Liver (tissue), 9 donors: Measurements from ENCODE around the gene EDNRA. TPM values are rescaled to one million over a fixed set of nuclear protein-coding genes. Genes with fewer than 3 reads are reported as not detected.

Experiments
- DNase-seq: peaks from one replicate; pipeline ENCODE4 v3.0.0-alpha.2; 2017; ENCODE audit warnings: low spot score
- H3K27ac ChIP-seq, 2 donors: one replicate each; pipeline ENCODE4 v1.7.0; 2013; ENCODE audit warnings: inconsistent platforms in 2 of 2, low read length in 2 of 2, control low read depth in 1 of 2, low read depth in 1 of 2, mild to moderate bottlenecking in 1 of 2
- H3K27me3 ChIP-seq, 4 donors: one replicate each; pipeline versions ENCODE4 v1.6.1 to v1.7.0; 2013; ENCODE audit warnings: low read length in 3 of 4, inconsistent platforms in 1 of 4, mild to moderate bottlenecking in 1 of 4, moderate library complexity in 1 of 4; ENCODE audit not compliant: control insufficient read depth in 4 of 4, insufficient read depth in 4 of 4
- H3K36me3 ChIP-seq, 4 donors: one replicate each; pipeline versions ENCODE4 v1.6.1 to v1.7.0; 2013; ENCODE audit warnings: low read length in 3 of 4, mild to moderate bottlenecking in 3 of 4, low read depth in 1 of 4, moderate library complexity in 1 of 4; ENCODE audit not compliant: control insufficient read depth in 4 of 4, insufficient read depth in 3 of 4
- H3K4me1 ChIP-seq, 4 donors: one replicate each; pipeline versions ENCODE4 v1.6.1 to v1.7.0; 2013; ENCODE audit warnings: low read length in 3 of 4, mild to moderate bottlenecking in 3 of 4, moderate library complexity in 1 of 4; ENCODE audit not compliant: control insufficient read depth in 4 of 4, insufficient read depth in 4 of 4
- H3K4me3 ChIP-seq, 3 donors: one replicate each; pipeline versions ENCODE4 v1.6.1 to v1.7.0; 2013; ENCODE audit warnings: low read length in 3 of 3, control low read depth in 1 of 3, low read depth in 1 of 3, mild to moderate bottlenecking in 1 of 3
- H3K9ac ChIP-seq, 2 donors: one replicate each; pipeline ENCODE4 v1.7.0; 2013; ENCODE audit warnings: low read length in 2 of 2, mild to moderate bottlenecking in 2 of 2, moderate library complexity in 2 of 2, control low read depth in 1 of 2, low read depth in 1 of 2
- H3K9me3 ChIP-seq, 4 donors: one replicate each; pipeline versions ENCODE4 v1.6.1 to v1.7.0; 2013; ENCODE audit warnings: low read length in 3 of 4; ENCODE audit not compliant: control insufficient read depth in 4 of 4
- EGR1 ChIP-seq, 2 donors: IDR thresholded peaks; 2 replicates each; pipeline ENCODE4 v1.6.1; 2016 to 2018; ENCODE audit warnings: antibody characterized with exemption in 2 of 2, low read depth in 2 of 2
- FOXA1 ChIP-seq: IDR thresholded peaks from 2 replicates; pipeline ENCODE4 v1.6.1; 2016; ENCODE audit warnings: antibody characterized with exemption
- FOXA2 ChIP-seq: IDR thresholded peaks from 2 replicates; pipeline ENCODE4 v1.6.1; 2016; ENCODE audit warnings: antibody characterized with exemption
- GABPA ChIP-seq, 2 donors: IDR thresholded peaks in 1 of 2; conservative IDR thresholded peaks in 1 of 2; 2 replicates each; pipeline ENCODE4 v1.6.1; 2016; ENCODE audit warnings: antibody characterized with exemption in 2 of 2, mild to moderate bottlenecking in 1 of 2, moderate library complexity in 1 of 2
- HNF4A ChIP-seq, 2 donors: conservative IDR thresholded peaks; 2 replicates each; pipeline ENCODE4 v1.6.1; 2016; ENCODE audit warnings: antibody characterized with exemption in 2 of 2, mild to moderate bottlenecking in 2 of 2
- JUND ChIP-seq, 2 donors: IDR thresholded peaks; 2 replicates each; pipeline ENCODE4 v1.6.1; 2016; ENCODE audit warnings: antibody characterized with exemption in 2 of 2
- NR2F2 ChIP-seq: IDR thresholded peaks from 2 replicates; pipeline ENCODE4 v1.6.1; 2016; ENCODE audit warnings: antibody characterized with exemption
- RAD21 ChIP-seq, 2 donors: IDR thresholded peaks; 2 replicates each; pipeline ENCODE4 v1.6.1; 2016; ENCODE audit warnings: antibody characterized with exemption in 2 of 2, mild to moderate bottlenecking in 2 of 2
- SP1 ChIP-seq: IDR thresholded peaks from 2 replicates; pipeline ENCODE4 v1.6.1; 2018; ENCODE audit warnings: antibody characterized with exemption, mild to moderate bottlenecking
- WGBS: extraction: QIAGEN DNeasy Blood & Tissue Kit; methylation state at CpG from one replicate; pipeline ENCODE4 v1.1.7; 2013; 5-methylcytosine and 5-hydroxymethylcytosine counted together
- polyA plus RNA-seq, 2 donors: library from polyadenylated mRNA; stranded (reverse) in 1 of 2; unstranded in 1 of 2; fragments of 200-250 nt in 1 of 2; fragments of >200 nt in 1 of 2; fragmentation: Nextera tagmentation in 1 of 2; extraction: Ambion mirVana in 1 of 2; gene quantifications; one replicate each; pipeline versions ENCODE4 v1.2.1 to v1.2.3, GENCODE V29; 2013 to 2015
- total RNA-seq, 2 donors: library from RNA; depleted of rRNA; stranded (reverse); fragments of >200 nt; gene quantifications; one replicate each; pipeline ENCODE4 v1.2.3, GENCODE V29; 2014
- TF ChIP-seq, protein P1 (sequence below): IDR thresholded peaks from 2 replicates; pipeline ENCODE4 v1.6.1; 2016; ENCODE audit warnings: antibody characterized with exemption
- TF ChIP-seq, protein P2 (sequence below): IDR thresholded peaks from 2 replicates; pipeline ENCODE4 v1.6.1; 2016; ENCODE audit warnings: antibody characterized with exemption
- TF ChIP-seq, protein P3 (sequence below): fragments of 150-350 bp; IDR thresholded peaks from 2 replicates; pipeline ENCODE4 v1.5.1; 2017; ENCODE audit warnings: improper control_type of control experiment, low read depth, low read length; ENCODE audit not compliant: missing input control
- TF ChIP-seq, protein P4 (sequence below): IDR thresholded peaks from 2 replicates; pipeline ENCODE4 v1.6.1; 2016; ENCODE audit warnings: antibody characterized with exemption
- TF ChIP-seq, protein P5 (sequence below): IDR thresholded peaks from 2 replicates; pipeline ENCODE4 v1.6.1; 2016; ENCODE audit warnings: antibody characterized with exemption, mild to moderate bottlenecking
- donor health status: healthy.
- donor health status: healthy.
- donor health status: healthy.
- donor health status: healthy.
- donor health status: healthy.

Gene EDNRA
- total and polyA plus RNA-seq, 4 donors, result 0.71 to 6.0 (median 1.1) TPM

DNA sequence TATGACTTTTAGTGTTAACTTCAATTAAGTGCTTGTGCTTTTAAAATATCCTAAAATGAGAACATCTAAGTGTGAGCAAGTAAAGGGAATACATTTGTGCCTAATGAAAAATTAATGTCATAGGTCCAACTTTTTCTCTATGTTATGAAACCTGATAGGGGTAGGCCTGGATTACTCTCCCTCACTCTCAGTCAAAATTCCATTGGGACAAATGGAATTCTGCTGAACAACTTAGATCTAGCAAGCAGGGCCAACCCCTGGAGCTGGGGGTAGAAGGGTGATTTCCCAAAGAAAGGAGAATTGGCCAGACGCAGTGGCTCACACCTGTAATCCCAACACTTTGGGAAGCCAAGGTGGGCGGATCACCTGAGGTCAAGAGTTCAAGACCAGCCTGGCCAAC is 67.4 kb downstream of the EDNRA start:
- TF ChIP-seq HNF4A (conservative IDR thresholded peaks at IDR 0.05), result no peak
- Histone ChIP-seq H3K4me1 (no peaks in the 10 kb centered on the region), H3K9me3 (peaks cover 0 to 3% (median 0%) of the 10 kb centered on the region in 4 donors), H3K27ac (no peak overlapping the region), H3K9ac (no peak overlapping the region), H3K27me3 (no peaks in the 10 kb centered on the region), H3K36me3 (no peaks in the 10 kb centered on the region), H3K4me3 (no peak overlapping the region)
- no peak for DNase-seq
- 94% methylated on average over 2 of the region's 2 CpGs for WGBS

DNA sequence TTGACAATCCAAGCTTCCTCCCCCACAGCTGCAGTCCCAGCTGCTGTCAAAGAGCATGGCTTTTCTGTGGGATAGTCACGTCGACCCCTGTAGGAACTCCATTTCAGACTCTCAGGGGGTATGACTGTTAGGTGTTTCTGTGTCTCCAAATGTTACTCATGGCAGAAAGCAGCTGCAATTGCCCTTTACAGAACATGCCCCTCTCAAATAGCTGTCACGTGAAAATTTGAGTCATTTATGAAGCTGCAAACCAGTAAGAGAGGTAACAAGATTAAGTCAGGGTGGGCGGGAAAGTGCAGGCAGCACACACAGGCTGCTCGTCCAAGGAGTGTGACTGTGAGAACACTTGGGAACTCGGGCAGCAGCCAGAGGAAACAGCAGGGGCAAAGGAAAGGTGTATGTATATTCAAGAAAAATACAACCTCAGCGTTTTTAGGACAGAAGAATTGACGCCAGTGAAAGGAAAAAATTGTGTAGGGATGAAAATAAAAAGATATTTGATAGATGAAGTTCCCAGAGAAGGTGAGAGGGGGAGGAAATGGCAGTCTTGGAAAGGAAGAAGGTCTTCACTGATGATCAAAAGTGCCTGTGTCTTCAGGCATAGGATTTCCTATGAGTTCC is 69.8 kb downstream of the EDNRA start:
- H3K36me3 ChIP-seq, result no peaks in the 10 kb centered on the region
- H3K27ac ChIP-seq, result no peak overlapping the region
- TF ChIP-seq, protein P1, sequence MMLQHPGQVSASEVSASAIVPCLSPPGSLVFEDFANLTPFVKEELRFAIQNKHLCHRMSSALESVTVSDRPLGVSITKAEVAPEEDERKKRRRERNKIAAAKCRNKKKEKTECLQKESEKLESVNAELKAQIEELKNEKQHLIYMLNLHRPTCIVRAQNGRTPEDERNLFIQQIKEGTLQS, result no peak
- TF ChIP-seq SP1 (no peak), RAD21 (IDR thresholded peaks at IDR 0.05) (no peak), JUND (IDR thresholded peaks at IDR 0.05) (no peak), NR2F2 (no peak), FOXA1 (no peak), GABPA (IDR thresholded peaks at IDR 0.05 in 1 of 2, conservative IDR thresholded peaks at IDR 0.05 in 1 of 2) (no peak), EGR1 (IDR thresholded peaks at IDR 0.05; ENCODE audit: low read depth in 2 of 2) (no peak), FOXA2 (no peak)
- TF ChIP-seq, protein P2, sequence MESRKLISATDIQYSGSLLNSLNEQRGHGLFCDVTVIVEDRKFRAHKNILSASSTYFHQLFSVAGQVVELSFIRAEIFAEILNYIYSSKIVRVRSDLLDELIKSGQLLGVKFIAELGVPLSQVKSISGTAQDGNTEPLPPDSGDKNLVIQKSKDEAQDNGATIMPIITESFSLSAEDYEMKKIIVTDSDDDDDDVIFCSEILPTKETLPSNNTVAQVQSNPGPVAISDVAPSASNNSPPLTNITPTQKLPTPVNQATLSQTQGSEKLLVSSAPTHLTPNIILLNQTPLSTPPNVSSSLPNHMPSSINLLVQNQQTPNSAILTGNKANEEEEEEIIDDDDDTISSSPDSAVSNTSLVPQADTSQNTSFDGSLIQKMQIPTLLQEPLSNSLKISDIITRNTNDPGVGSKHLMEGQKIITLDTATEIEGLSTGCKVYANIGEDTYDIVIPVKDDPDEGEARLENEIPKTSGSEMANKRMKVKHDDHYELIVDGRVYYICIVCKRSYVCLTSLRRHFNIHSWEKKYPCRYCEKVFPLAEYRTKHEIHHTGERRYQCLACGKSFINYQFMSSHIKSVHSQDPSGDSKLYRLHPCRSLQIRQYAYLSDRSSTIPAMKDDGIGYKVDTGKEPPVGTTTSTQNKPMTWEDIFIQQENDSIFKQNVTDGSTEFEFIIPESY, result no peak
- TF ChIP-seq, protein P3, sequence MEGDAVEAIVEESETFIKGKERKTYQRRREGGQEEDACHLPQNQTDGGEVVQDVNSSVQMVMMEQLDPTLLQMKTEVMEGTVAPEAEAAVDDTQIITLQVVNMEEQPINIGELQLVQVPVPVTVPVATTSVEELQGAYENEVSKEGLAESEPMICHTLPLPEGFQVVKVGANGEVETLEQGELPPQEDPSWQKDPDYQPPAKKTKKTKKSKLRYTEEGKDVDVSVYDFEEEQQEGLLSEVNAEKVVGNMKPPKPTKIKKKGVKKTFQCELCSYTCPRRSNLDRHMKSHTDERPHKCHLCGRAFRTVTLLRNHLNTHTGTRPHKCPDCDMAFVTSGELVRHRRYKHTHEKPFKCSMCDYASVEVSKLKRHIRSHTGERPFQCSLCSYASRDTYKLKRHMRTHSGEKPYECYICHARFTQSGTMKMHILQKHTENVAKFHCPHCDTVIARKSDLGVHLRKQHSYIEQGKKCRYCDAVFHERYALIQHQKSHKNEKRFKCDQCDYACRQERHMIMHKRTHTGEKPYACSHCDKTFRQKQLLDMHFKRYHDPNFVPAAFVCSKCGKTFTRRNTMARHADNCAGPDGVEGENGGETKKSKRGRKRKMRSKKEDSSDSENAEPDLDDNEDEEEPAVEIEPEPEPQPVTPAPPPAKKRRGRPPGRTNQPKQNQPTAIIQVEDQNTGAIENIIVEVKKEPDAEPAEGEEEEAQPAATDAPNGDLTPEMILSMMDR, result no peak
- TF ChIP-seq, protein P4, sequence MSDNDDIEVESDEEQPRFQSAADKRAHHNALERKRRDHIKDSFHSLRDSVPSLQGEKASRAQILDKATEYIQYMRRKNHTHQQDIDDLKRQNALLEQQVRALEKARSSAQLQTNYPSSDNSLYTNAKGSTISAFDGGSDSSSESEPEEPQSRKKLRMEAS, result no peak
- TF ChIP-seq, protein P5, sequence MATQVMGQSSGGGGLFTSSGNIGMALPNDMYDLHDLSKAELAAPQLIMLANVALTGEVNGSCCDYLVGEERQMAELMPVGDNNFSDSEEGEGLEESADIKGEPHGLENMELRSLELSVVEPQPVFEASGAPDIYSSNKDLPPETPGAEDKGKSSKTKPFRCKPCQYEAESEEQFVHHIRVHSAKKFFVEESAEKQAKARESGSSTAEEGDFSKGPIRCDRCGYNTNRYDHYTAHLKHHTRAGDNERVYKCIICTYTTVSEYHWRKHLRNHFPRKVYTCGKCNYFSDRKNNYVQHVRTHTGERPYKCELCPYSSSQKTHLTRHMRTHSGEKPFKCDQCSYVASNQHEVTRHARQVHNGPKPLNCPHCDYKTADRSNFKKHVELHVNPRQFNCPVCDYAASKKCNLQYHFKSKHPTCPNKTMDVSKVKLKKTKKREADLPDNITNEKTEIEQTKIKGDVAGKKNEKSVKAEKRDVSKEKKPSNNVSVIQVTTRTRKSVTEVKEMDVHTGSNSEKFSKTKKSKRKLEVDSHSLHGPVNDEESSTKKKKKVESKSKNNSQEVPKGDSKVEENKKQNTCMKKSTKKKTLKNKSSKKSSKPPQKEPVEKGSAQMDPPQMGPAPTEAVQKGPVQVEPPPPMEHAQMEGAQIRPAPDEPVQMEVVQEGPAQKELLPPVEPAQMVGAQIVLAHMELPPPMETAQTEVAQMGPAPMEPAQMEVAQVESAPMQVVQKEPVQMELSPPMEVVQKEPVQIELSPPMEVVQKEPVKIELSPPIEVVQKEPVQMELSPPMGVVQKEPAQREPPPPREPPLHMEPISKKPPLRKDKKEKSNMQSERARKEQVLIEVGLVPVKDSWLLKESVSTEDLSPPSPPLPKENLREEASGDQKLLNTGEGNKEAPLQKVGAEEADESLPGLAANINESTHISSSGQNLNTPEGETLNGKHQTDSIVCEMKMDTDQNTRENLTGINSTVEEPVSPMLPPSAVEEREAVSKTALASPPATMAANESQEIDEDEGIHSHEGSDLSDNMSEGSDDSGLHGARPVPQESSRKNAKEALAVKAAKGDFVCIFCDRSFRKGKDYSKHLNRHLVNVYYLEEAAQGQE, result no peak
- no peaks in the 10 kb centered on the region for H3K4me1 ChIP-seq
- H3K9ac ChIP-seq, result no peak overlapping the region
- DNase-seq, result no peak
- no peaks in the 10 kb centered on the region for H3K27me3 ChIP-seq
- H3K9me3 ChIP-seq, result peaks cover 0 to 3% (median 0%) of the 10 kb centered on the region in 4 donors
- 63% methylated on average over 8 of the region's 8 CpGs for WGBS
- H3K4me3 ChIP-seq, result no peak overlapping the region
